ENCODE measurements around the gene TTLL10. TPM values are rescaled to one million over a fixed set of nuclear protein-coding genes. Genes with fewer than 3 reads are reported as not detected.

The TTLL10 gene
- polyA plus RNA-seq, 4 donors = 0.41 to 1.1 (median 0.63) TPM

- DNase-seq (ENCODE audit: low read depth in 4 of 4, low spot score in 2 of 4) = no peak
These were observed 56.1 kb downstream of the TTLL10 start for GRCh38 chr1:1229770-1230169.

GRCh38 chr1:1230656-1231399 is 57.1 kb downstream of the TTLL10 start:
- no peak for DNase-seq (ENCODE audit: low read depth in 4 of 4, low spot score in 2 of 4)

GRCh38 chr1:1231400-1232207 is 57.9 kb downstream of the TTLL10 start, which contains the start of gene SDF4:
TSS of gene SDF4 (minus strand) at chr1:1232001. CDS start at chr1:1228772, 3,229 bp downstream.
- peak; percentile 62 to 94 (median 90) for DNase-seq (ENCODE audit: low read depth in 4 of 4, low spot score in 2 of 4)

- no peak for DNase-seq (ENCODE audit: low read depth in 4 of 4, low spot score in 2 of 4)
These were observed 58.6 kb downstream of the TTLL10 start, which contains the start of gene B3GALT6 for GRCh38 chr1:1232208-1232795. TSS of gene B3GALT6 (plus strand) at chr1:1232237. CDS start at chr1:1232279, 42 bp downstream.

- no peak for DNase-seq (ENCODE audit: low read depth in 4 of 4, low spot score in 2 of 4)
These were observed 59.3 kb downstream of the TTLL10 start for GRCh38 chr1:1232796-1233566.

- no peak for DNase-seq (ENCODE audit: low read depth in 4 of 4, low spot score in 2 of 4)
These were observed 59.9 kb downstream of the TTLL10 start for GRCh38 chr1:1233567-1233892.

GRCh38 chr1:1234180-1234808 is 60.6 kb downstream of the TTLL10 start:
- DNase-seq (ENCODE audit: low read depth in 4 of 4, low spot score in 2 of 4) = no peak

GRCh38 chr1:1235016-1235744 is 61.5 kb downstream of the TTLL10 start:
- DNase-seq (ENCODE audit: low read depth in 4 of 4, low spot score in 2 of 4) = no peak

GRCh38 chr1:1236176-1236763 is 62.6 kb downstream of the TTLL10 start:
- DNase-seq (ENCODE audit: low read depth in 4 of 4, low spot score in 2 of 4) = no peak

- no peak for DNase-seq (ENCODE audit: low read depth in 4 of 4, low spot score in 2 of 4)
These were observed 63.5 kb downstream of the TTLL10 start for GRCh38 chr1:1236945-1237873.

GRCh38 chr1:1237874-1238701 is 64.4 kb downstream of the TTLL10 start:
- no peak for DNase-seq (ENCODE audit: low read depth in 4 of 4, low spot score in 2 of 4)

- DNase-seq (ENCODE audit: low read depth in 4 of 4, low spot score in 2 of 4) = no peak
These were observed 65.1 kb downstream of the TTLL10 start for GRCh38 chr1:1238702-1239178.

GRCh38 chr1:1239227-1239613 is 65.5 kb downstream of the TTLL10 start:
- DNase-seq (ENCODE audit: low read depth in 4 of 4, low spot score in 2 of 4) = no peak

- DNase-seq (ENCODE audit: low read depth in 4 of 4, low spot score in 2 of 4) = no peak
These were observed 66.1 kb downstream of the TTLL10 start for GRCh38 chr1:1239614-1240347.

GRCh38 chr1:1240348-1240732 is 66.7 kb downstream of the TTLL10 start:
- no peak for DNase-seq (ENCODE audit: low read depth in 4 of 4, low spot score in 2 of 4)

GRCh38 chr1:1240822-1241587 is 67.3 kb downstream of the TTLL10 start:
- no peak for DNase-seq (ENCODE audit: low read depth in 4 of 4, low spot score in 2 of 4)

Data from left renal cortex interstitium (tissue), 4 donors.